GM18517 (cell line): Measurements from ENCODE around the gene TGFBR2.

Experiments used
- ATAC-seq: cut with Tn5 transposase; IDR thresholded peaks from one replicate; pipeline ENCODE4 v1.9.1; 2021; ENCODE audit warnings: mild to moderate bottlenecking, moderate library complexity; ENCODE audit not compliant: unreplicated experiment

TGFBR2 gene

GRCh38 chr3:30688776-30689641 lies 82.6 kb downstream of the TGFBR2 start:
- ATAC-seq: no peak

- no peak for ATAC-seq
These were observed 83.8 kb downstream of the TGFBR2 start for GRCh38 chr3:30690199-30690598.

GRCh38 chr3:30691249-30691880 lies 85.0 kb downstream of the TGFBR2 start:
- no peak for ATAC-seq

- ATAC-seq: no peak
These were observed 85.5 kb downstream of the TGFBR2 start for GRCh38 chr3:30691944-30692343.

- no peak for ATAC-seq
These were observed 86.2 kb downstream of the TGFBR2 start for GRCh38 chr3:30692498-30693130.

GRCh38 chr3:30693470-30694120 lies 87.2 kb downstream of the TGFBR2 start:
- ATAC-seq: peak; percentile 96

- ATAC-seq: no peak
These were observed 87.7 kb downstream of the TGFBR2 start for GRCh38 chr3:30694148-30694547.

GRCh38 chr3:30694668-30695067 lies 88.3 kb downstream of the TGFBR2 start:
- no peak for ATAC-seq

GRCh38 chr3:30695302-30696061 lies 89.1 kb downstream of the TGFBR2 start:
- no peak for ATAC-seq

GRCh38 chr3:30696403-30696819 lies 90.0 kb downstream of the TGFBR2 start:
- ATAC-seq: no peak

- ATAC-seq: no peak
These were observed 90.5 kb downstream of the TGFBR2 start for GRCh38 chr3:30696896-30697295.

GRCh38 chr3:30698549-30698948 lies 92.1 kb downstream of the TGFBR2 start:
- no peak for ATAC-seq

GRCh38 chr3:30699927-30700326 lies 93.5 kb downstream of the TGFBR2 start:
- no peak for ATAC-seq

GRCh38 chr3:30700702-30701321 lies 94.4 kb downstream of the TGFBR2 start:
- ATAC-seq: no peak

- ATAC-seq: no peak
These were observed 95.8 kb downstream of the TGFBR2 start for GRCh38 chr3:30702038-30702827.

GRCh38 chr3:30702828-30703397 lies 96.5 kb downstream of the TGFBR2 start:
- ATAC-seq: no peak

GRCh38 chr3:30704931-30705890 lies 98.8 kb downstream of the TGFBR2 start:
- no peak for ATAC-seq

GRCh38 chr3:30707825-30708224 lies 101.4 kb downstream of the TGFBR2 start:
- ATAC-seq: no peak
